Liver (tissue), 9 donors: Measurements from ENCODE around the gene HMGB4. TPM values are rescaled to one million over a fixed set of nuclear protein-coding genes. Genes with fewer than 3 reads are reported as not detected.

ENCODE experiments used
- DNase-seq: peaks from one replicate; pipeline ENCODE4 v3.0.0-alpha.2; 2017; ENCODE audit warnings: low spot score
- H3K27ac ChIP-seq, 2 donors: one replicate each; pipeline ENCODE4 v1.7.0; 2013; ENCODE audit warnings: inconsistent platforms in 2 of 2, low read length in 2 of 2, control low read depth in 1 of 2, low read depth in 1 of 2, mild to moderate bottlenecking in 1 of 2
- H3K27me3 ChIP-seq, 4 donors: one replicate each; pipeline versions ENCODE4 v1.6.1 to v1.7.0; 2013; ENCODE audit warnings: low read length in 3 of 4, inconsistent platforms in 1 of 4, mild to moderate bottlenecking in 1 of 4, moderate library complexity in 1 of 4; ENCODE audit not compliant: control insufficient read depth in 4 of 4, insufficient read depth in 4 of 4
- H3K36me3 ChIP-seq, 4 donors: one replicate each; pipeline versions ENCODE4 v1.6.1 to v1.7.0; 2013; ENCODE audit warnings: low read length in 3 of 4, mild to moderate bottlenecking in 3 of 4, low read depth in 1 of 4, moderate library complexity in 1 of 4; ENCODE audit not compliant: control insufficient read depth in 4 of 4, insufficient read depth in 3 of 4
- H3K4me1 ChIP-seq, 4 donors: one replicate each; pipeline versions ENCODE4 v1.6.1 to v1.7.0; 2013; ENCODE audit warnings: low read length in 3 of 4, mild to moderate bottlenecking in 3 of 4, moderate library complexity in 1 of 4; ENCODE audit not compliant: control insufficient read depth in 4 of 4, insufficient read depth in 4 of 4
- H3K4me3 ChIP-seq, 3 donors: one replicate each; pipeline versions ENCODE4 v1.6.1 to v1.7.0; 2013; ENCODE audit warnings: low read length in 3 of 3, control low read depth in 1 of 3, low read depth in 1 of 3, mild to moderate bottlenecking in 1 of 3
- H3K9ac ChIP-seq, 2 donors: one replicate each; pipeline ENCODE4 v1.7.0; 2013; ENCODE audit warnings: low read length in 2 of 2, mild to moderate bottlenecking in 2 of 2, moderate library complexity in 2 of 2, control low read depth in 1 of 2, low read depth in 1 of 2
- H3K9me3 ChIP-seq, 4 donors: one replicate each; pipeline versions ENCODE4 v1.6.1 to v1.7.0; 2013; ENCODE audit warnings: low read length in 3 of 4; ENCODE audit not compliant: control insufficient read depth in 4 of 4
- ATF3 ChIP-seq: IDR thresholded peaks from 2 replicates; pipeline ENCODE4 v1.6.1; 2016; ENCODE audit warnings: antibody characterized with exemption
- CTCF ChIP-seq: fragments of 150-350 bp; IDR thresholded peaks from 2 replicates; pipeline ENCODE4 v1.5.1; 2017; ENCODE audit warnings: improper control_type of control experiment, low read depth, low read length; ENCODE audit not compliant: missing input control
- EGR1 ChIP-seq, 2 donors: IDR thresholded peaks; 2 replicates each; pipeline ENCODE4 v1.6.1; 2016 to 2018; ENCODE audit warnings: antibody characterized with exemption in 2 of 2, low read depth in 2 of 2
- FOXA1 ChIP-seq: IDR thresholded peaks from 2 replicates; pipeline ENCODE4 v1.6.1; 2016; ENCODE audit warnings: antibody characterized with exemption
- FOXA2 ChIP-seq: IDR thresholded peaks from 2 replicates; pipeline ENCODE4 v1.6.1; 2016; ENCODE audit warnings: antibody characterized with exemption
- GABPA ChIP-seq, 2 donors: IDR thresholded peaks in 1 of 2; conservative IDR thresholded peaks in 1 of 2; 2 replicates each; pipeline ENCODE4 v1.6.1; 2016; ENCODE audit warnings: antibody characterized with exemption in 2 of 2, mild to moderate bottlenecking in 1 of 2, moderate library complexity in 1 of 2
- HNF4A ChIP-seq, 2 donors: conservative IDR thresholded peaks; 2 replicates each; pipeline ENCODE4 v1.6.1; 2016; ENCODE audit warnings: antibody characterized with exemption in 2 of 2, mild to moderate bottlenecking in 2 of 2
- HNF4G ChIP-seq: IDR thresholded peaks from 2 replicates; pipeline ENCODE4 v1.6.1; 2016; ENCODE audit warnings: antibody characterized with exemption
- JUND ChIP-seq, 2 donors: IDR thresholded peaks; 2 replicates each; pipeline ENCODE4 v1.6.1; 2016; ENCODE audit warnings: antibody characterized with exemption in 2 of 2
- NR2F2 ChIP-seq: IDR thresholded peaks from 2 replicates; pipeline ENCODE4 v1.6.1; 2016; ENCODE audit warnings: antibody characterized with exemption
- RAD21 ChIP-seq, 2 donors: IDR thresholded peaks; 2 replicates each; pipeline ENCODE4 v1.6.1; 2016; ENCODE audit warnings: antibody characterized with exemption in 2 of 2, mild to moderate bottlenecking in 2 of 2
- REST ChIP-seq: IDR thresholded peaks from 2 replicates; pipeline ENCODE4 v1.6.1; 2016; ENCODE audit warnings: antibody characterized with exemption, mild to moderate bottlenecking
- RXRA ChIP-seq, 2 donors: IDR thresholded peaks; 2 replicates each; pipeline ENCODE4 v1.6.1; 2017 to 2018; ENCODE audit warnings: antibody characterized with exemption in 2 of 2, mild to moderate bottlenecking in 1 of 2
- SP1 ChIP-seq: IDR thresholded peaks from 2 replicates; pipeline ENCODE4 v1.6.1; 2018; ENCODE audit warnings: antibody characterized with exemption, mild to moderate bottlenecking
- TAF1 ChIP-seq: conservative IDR thresholded peaks from 2 replicates; pipeline ENCODE4 v1.6.1; 2016; ENCODE audit warnings: antibody characterized with exemption, mild to moderate bottlenecking
- YY1 ChIP-seq: IDR thresholded peaks from 2 replicates; pipeline ENCODE4 v1.6.1; 2016; ENCODE audit warnings: antibody characterized with exemption, mild to moderate bottlenecking
- WGBS: extraction: QIAGEN DNeasy Blood & Tissue Kit; methylation state at CpG from one replicate; pipeline ENCODE4 v1.1.7; 2013; 5-methylcytosine and 5-hydroxymethylcytosine counted together
- polyA plus RNA-seq, 2 donors: library from polyadenylated mRNA; stranded (reverse) in 1 of 2; unstranded in 1 of 2; fragments of 200-250 nt in 1 of 2; fragments of >200 nt in 1 of 2; fragmentation: Nextera tagmentation in 1 of 2; extraction: Ambion mirVana in 1 of 2; gene quantifications; one replicate each; pipeline versions ENCODE4 v1.2.1 to v1.2.3, GENCODE V29; 2013 to 2015
- total RNA-seq, 2 donors: library from RNA; depleted of rRNA; stranded (reverse); fragments of >200 nt; gene quantifications; one replicate each; pipeline ENCODE4 v1.2.3, GENCODE V29; 2014
- TF ChIP-seq, protein P1 (sequence below): IDR thresholded peaks from 2 replicates; pipeline ENCODE4 v1.6.1; 2016; ENCODE audit warnings: antibody characterized with exemption
- TF ChIP-seq, protein P2 (sequence below): IDR thresholded peaks from 2 replicates; pipeline ENCODE4 v1.6.1; 2016; ENCODE audit warnings: antibody characterized with exemption
- donor health status: healthy.
- donor health status: healthy.
- donor health status: healthy.
- donor health status: healthy.
- donor health status: healthy.

Gene HMGB4
- total and polyA plus RNA-seq, 4 donors = not detected

- peaks cover 0 to 12% (median 9%) of the 10 kb centered on the region in 4 donors for H3K4me1 ChIP-seq
- WGBS = 87% methylated on average over 1 of the region's 1 CpG
- no peaks in the 10 kb centered on the region for H3K27me3 ChIP-seq
- no peaks in the 10 kb centered on the region for H3K36me3 ChIP-seq
- no peak overlapping the region for H3K4me3 ChIP-seq
- H3K27ac ChIP-seq = no peak overlapping the region
- no peak for DNase-seq
- no peaks in the 10 kb centered on the region for H3K9me3 ChIP-seq
- TF ChIP-seq NR2F2 (no peak), YY1 (no peak), REST (no peak), ATF3 (no peak), FOXA1 (no peak), RAD21 (IDR thresholded peaks at IDR 0.05) (no peak), FOXA2 (no peak), GABPA (IDR thresholded peaks at IDR 0.05 in 1 of 2, conservative IDR thresholded peaks at IDR 0.05 in 1 of 2) (no peak), SP1 (no peak), EGR1 (IDR thresholded peaks at IDR 0.05; ENCODE audit: low read depth in 2 of 2) (no peak), CTCF (no peak), HNF4A (conservative IDR thresholded peaks at IDR 0.05) (no peak), TAF1 (no peak), HNF4G (no peak)
- TF ChIP-seq, protein P1, sequence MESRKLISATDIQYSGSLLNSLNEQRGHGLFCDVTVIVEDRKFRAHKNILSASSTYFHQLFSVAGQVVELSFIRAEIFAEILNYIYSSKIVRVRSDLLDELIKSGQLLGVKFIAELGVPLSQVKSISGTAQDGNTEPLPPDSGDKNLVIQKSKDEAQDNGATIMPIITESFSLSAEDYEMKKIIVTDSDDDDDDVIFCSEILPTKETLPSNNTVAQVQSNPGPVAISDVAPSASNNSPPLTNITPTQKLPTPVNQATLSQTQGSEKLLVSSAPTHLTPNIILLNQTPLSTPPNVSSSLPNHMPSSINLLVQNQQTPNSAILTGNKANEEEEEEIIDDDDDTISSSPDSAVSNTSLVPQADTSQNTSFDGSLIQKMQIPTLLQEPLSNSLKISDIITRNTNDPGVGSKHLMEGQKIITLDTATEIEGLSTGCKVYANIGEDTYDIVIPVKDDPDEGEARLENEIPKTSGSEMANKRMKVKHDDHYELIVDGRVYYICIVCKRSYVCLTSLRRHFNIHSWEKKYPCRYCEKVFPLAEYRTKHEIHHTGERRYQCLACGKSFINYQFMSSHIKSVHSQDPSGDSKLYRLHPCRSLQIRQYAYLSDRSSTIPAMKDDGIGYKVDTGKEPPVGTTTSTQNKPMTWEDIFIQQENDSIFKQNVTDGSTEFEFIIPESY = no peak
- no peak overlapping the region for H3K9ac ChIP-seq
Observed at GRCh38 chr1:33906156-33906555, 42.3 kb downstream of the HMGB4 start.

- Histone ChIP-seq H3K4me3 (no peak overlapping the region), H3K9ac (no peak overlapping the region), H3K36me3 (no peaks in the 10 kb centered on the region), H3K27me3 (no peaks in the 10 kb centered on the region), H3K4me1 (peaks cover 0 to 1% (median 0%) of the 10 kb centered on the region in 4 donors), H3K27ac (no peak overlapping the region), H3K9me3 (no peaks in the 10 kb centered on the region)
- 85% methylated on average over 11 of the region's 11 CpGs for WGBS
- DNase-seq = no peak
- TF ChIP-seq FOXA2 (no peak), HNF4G (no peak), HNF4A (conservative IDR thresholded peaks at IDR 0.05) (no peak), SP1 (no peak), EGR1 (IDR thresholded peaks at IDR 0.05; ENCODE audit: low read depth in 2 of 2) (no peak), RAD21 (IDR thresholded peaks at IDR 0.05) (no peak), YY1 (no peak), JUND (IDR thresholded peaks at IDR 0.05) (no peak), NR2F2 (no peak), FOXA1 (no peak), GABPA (IDR thresholded peaks at IDR 0.05 in 1 of 2, conservative IDR thresholded peaks at IDR 0.05 in 1 of 2) (no peak), REST (no peak), RXRA (IDR thresholded peaks at IDR 0.05) (no peak), ATF3 (no peak)
- TF ChIP-seq, protein P2, sequence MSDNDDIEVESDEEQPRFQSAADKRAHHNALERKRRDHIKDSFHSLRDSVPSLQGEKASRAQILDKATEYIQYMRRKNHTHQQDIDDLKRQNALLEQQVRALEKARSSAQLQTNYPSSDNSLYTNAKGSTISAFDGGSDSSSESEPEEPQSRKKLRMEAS = no peak
Observed at GRCh38 chr1:33908324-33908956, 44.6 kb downstream of the HMGB4 start.
